Amniotic stem cell (primary cell): Measurements from ENCODE around the gene FLRT3.

Experiments used
- DNase-seq: peaks from one replicate; lab custom pipeline; 2025; lab: John Stamatoyannopoulos, UW

Gene FLRT3

GRCh38 chr20:14337400-14338171, at the start of gene FLRT3:
FLRT3 (minus strand) TSS chr20:14337612; CDS start chr20:14327506, 10,106 bp downstream.
- peak; percentile 91 for DNase-seq

GRCh38 chr20:14386726-14387125, 49.3 kb upstream of the FLRT3 start:
- DNase-seq, result no peak

DNA sequence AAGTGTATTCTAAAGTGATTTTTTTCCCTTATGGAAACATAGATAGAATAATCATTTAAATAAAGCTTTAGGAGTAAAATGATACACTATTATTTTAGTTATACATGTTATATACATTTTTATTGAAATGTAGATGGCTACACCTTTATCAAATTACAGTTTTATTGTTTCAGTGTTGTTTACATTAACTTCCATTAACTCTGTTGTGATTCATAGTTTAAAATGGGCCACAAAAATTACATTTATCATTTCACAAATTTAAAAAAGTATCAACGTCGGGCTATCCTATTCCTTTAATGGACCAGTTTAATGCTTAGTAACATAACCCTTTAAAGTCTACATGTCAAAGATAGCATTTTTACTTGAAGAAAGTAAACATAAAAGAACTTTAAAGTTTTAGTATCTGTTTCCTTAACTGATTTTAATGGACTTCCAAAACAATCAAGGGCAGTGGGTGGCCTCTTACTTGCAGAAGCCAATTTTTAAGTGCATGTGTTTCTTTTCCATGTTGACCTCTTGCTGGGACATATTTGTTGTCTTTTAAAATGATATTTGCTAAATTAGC, 47.8 kb upstream of the FLRT3 start:
- no peak for DNase-seq

DNA sequence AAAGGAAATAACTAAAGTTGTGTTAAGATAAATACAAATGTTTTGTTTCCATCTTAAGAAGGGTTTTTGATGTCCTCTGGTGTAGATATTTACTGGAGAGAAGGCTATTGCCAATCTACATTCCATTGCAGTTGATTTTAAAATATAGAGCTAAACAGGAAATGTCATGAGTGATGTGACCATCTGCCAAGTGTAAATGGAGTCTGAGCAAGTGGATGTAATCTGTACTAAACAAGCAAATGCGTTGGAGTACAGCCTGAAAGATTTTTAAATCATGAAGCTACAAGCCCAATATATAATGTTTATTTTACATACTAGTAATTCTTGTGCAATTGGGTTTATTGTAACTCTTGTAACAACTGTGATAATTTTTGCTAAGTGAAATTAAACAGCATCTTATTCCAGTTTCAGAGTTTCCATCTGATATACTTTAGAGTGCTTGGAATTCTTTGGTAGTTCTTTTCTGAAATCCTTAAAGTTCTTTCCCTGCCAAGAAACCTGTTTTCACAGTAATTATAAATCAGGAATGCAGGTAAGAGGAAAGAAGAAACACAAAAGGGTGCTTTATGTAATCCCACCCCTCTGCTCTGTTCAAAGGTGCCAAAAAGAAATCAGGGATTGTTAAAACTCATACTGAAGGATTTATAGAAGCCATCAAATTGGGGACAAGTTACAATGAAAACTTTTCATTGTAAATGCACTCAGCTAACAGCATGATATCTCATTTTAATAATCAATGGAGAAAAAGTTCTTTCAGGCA, 47.2 kb upstream of the FLRT3 start:
- no peak for DNase-seq

DNA sequence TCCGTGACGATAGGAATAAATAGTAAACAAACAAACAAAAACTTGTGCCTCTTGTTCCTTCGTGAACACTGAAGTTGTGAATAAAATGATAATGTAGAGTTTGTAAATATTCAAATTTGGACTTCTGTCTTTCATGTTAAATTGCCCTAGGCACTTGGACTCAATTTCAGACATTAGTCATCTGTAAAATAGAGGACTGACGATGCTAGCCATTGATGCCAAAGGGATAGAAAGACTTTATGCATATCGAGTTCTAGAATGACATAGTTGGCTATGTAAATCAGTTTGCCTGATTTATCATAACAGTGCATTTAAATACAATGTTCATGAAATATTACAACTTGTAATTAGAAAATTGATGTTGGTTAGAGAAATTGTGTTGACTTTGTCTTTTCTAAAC, 45.9 kb upstream of the FLRT3 start:
- DNase-seq, result no peak

DNA sequence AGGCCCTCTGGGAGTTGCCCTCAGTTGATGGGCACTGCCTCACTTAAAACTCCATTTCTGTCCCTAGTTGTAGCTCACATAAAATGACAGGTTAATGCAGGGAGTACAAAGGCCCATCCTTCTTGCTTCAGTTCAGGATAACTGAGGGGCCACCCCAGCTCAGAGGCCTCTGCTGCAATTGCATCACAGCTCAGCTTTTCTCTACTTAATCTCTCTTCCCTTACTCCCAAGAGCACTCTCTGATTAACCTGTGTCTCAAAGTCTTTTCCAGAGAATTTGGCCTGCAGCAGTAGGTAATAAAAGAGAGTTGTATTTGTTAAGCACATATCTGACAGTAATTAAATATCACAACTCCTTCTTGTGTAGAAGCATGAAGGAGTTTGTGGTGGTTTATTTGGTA, 40.9 kb upstream of the FLRT3 start:
- DNase-seq, result no peak

DNA sequence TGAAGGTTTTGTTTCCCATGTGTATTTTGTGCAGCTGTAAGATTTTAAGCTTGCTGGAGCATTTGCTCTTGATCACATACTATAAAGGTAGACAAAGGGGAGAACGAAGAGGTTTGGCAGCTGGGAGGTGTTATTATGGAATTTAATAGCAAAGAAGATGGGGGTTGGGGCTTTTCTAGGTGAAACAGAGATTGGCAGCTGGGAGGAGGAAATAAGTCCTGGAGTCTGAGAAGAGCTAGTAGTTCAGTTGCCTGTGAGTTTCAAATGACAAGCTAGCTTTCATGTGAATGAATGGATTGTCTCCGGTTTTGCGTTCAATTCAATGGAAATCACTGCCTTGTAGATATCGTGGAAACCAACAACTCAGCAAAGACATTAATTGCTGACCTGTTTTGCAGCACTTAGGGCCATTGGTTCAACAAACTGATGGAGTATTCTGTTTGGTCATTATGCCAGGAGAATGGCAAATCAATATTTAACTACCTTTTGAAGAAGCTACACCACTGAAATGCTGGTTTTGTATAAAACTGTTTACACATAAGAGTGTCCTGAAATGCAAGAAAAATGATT, 38.1 kb upstream of the FLRT3 start:
- DNase-seq, result no peak

GRCh38 chr20:14374196-14374595, 36.8 kb upstream of the FLRT3 start:
- no peak for DNase-seq

DNA sequence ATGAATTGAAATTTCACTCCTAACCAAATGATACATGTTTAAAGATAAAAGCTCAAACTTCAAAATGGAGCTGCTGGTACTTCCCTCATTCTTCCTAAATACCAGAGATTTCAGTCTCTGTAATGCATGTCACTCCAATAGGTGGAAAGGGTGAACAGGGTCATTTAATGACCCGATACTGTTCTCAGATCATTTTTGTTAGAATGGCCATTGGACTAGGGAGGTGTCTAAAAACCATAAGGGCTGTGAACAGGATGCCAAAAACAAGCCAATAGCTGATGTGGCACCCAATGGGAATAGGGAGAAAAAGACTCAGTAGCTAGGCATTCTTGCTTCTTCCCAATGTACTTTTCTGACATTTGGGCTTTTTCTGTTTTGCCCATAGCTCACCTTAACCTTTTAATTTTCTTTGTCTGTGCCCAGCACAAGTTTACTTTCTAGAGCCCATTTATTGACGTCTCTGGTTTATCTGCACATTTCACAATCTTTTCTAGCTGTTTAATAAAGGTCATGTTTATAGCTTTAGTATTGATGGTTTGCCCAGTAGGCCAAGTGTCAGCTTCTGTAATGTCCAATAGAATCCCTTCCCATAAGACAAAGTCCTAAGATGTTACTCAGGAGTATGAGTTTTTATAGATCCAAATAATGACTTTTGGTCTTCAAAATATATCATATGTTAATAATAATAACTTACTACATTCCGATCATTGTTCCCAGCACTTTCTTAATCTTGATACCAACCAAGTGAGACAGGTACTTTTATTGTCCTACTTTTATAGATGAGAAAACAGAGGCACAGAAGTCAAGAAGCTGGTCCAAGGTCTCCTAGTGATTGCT, 24.3 kb upstream of the FLRT3 start:
- DNase-seq, result no peak

DNA sequence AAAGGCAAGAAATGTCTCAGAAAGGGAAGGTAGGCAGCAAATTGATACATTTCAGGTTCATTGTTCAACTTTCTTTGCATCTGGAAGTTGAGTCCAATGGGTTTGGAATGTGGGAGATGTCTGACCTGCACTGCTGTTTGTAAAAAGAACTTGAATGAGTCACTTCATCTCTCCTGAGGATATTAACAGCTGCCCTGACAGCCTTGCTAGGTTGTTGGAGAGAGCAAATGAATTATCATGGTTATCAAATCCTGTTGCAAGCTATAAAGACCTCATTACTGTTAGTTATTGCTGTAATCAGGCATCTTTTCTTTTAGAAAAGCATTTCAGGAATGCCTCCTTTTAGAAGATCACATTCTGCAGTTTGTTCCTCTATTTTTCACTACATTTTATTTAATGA, 23.0 kb upstream of the FLRT3 start:
- DNase-seq, result no peak

DNA sequence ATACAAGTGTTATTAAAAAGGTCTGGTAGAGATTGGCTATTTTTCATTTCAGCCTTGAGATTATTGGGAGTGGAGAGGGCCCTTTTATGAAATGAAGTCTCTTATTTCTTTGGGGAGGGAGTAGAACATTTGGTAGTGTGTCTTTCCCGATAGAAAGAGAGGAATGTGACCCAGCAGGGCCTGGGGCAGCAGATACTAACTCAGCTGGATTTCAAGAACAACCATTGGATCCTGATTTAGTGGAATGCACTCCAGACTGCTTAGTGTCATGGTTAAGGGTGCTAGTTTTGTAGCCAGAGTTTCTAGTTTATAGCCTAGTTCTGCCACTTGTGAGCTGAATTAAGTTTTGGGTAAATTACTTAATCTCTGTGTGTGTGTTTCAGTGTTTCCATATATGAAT, 18.4 kb upstream of the FLRT3 start:
- DNase-seq, result no peak

DNA sequence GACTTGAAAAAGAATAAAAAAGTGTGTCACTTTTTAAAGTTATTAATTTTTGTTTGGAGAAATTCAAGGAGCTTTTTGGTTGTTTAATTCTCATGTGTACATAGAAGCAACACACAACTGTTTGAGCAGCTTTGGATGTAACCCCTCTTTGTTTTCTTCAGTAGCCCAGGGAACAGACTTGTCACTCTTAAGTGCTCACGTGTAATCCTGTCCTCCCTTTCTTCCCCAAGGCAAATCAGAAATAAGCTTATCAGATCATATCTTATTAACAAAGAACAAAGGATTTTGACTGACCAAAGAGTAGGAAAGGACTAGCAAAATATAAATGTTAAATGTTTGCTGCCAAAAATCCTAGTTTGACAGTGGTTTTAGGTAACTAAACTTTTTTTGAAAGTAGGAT, 7.3 kb upstream of the FLRT3 start:
- no peak for DNase-seq

GRCh38 chr20:14343491-14344065, 6.2 kb upstream of the FLRT3 start:
- no peak for DNase-seq

- no peak for DNase-seq
These were observed 5.5 kb upstream of the FLRT3 start for GRCh38 chr20:14342918-14343317.

DNA sequence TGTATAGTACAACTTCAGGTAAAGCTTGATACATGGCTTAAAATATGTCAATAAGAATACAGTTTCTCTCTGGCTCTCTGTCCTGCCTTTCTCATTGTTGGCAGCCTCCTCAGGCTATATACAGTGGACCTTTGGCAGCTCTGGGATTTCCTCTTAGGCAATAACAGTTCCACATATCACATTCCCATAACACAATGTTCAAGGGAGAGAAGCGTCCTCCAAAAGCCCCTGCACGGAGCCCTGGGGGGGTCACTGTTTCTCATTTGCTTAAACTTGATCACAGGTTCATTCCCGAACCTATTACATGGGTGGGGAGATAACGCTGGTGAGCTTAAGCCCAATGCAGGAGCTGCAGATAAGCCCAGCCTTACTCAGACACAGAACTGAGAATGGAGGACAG, 4.4 kb upstream of the FLRT3 start:
- no peak for DNase-seq

DNA sequence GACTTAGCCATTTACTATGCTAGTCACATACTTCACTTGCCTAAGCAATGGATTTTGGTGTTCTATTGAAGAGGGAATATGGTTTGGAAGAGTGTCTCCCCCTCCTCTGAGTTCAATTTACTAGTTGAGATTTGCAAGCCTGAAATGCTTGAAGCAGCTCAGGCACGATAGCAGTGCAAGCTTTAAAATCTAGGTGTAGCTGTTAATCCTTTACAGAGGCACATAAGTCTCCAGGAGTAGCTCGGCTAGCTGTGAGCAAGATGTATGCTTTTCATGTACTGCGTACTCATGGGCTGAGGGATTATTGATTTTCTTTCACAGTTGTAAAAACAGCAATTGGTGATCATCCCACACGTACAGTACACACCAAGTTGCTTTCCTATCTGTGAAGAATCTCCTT, 726 bp downstream of the FLRT3 start:
- no peak for DNase-seq

- DNase-seq, result no peak
These were observed 2.4 kb downstream of the FLRT3 start for GRCh38 chr20:14335052-14335451.

- peak; percentile 57 for DNase-seq
These were observed 3.0 kb downstream of the FLRT3 start for GRCh38 chr20:14334306-14334930.

DNA sequence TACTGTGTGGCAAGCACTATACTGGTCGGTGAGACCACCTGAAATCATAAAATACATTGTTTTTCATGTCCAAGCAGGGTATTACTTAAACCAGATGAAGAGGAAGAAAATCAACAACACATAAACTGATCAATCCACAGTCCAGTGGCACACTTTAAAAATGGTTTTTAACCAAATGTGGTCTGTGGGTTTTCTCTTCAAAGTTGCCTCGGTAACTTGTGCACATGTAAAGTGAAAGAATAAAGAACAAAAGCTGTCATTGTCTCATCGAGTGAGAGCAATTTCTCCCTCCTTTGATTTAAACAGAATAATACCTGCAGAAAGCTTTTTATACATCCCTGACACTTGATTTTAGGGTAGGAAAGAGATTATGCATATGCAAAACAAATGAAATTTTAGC, 3.7 kb downstream of the FLRT3 start:
- no peak for DNase-seq

GRCh38 chr20:14332866-14333265, 4.5 kb downstream of the FLRT3 start:
- DNase-seq, result no peak

GRCh38 chr20:14331646-14332045, 5.8 kb downstream of the FLRT3 start:
- DNase-seq, result no peak
